Keratinocyte (primary cell): ENCODE measurements around the gene OTUD5.

Experiments used
- EZH2 ChIP-seq: IDR thresholded peaks from one replicate; pipeline ENCODE4 v1.6.1; 2012; ENCODE audit warnings: inconsistent platforms, mild to moderate bottlenecking, low read length, moderate library complexity
- TF ChIP-seq, protein P1 (sequence below), 3 experiments: IDR thresholded peaks in 1 of 3; conservative IDR thresholded peaks in 1 of 3; optimal IDR thresholded peaks in 1 of 3; 2 replicates in 2 of 3; 3 replicates in 1 of 3; pipeline versions ENCODE3 to v1.5.1; 2011; ENCODE audit warnings: low read length in 3 of 3, mild to moderate bottlenecking in 3 of 3, moderate library complexity in 2 of 3, control low read depth in 1 of 3, inconsistent platforms in 1 of 3; ENCODE audit not compliant: insufficient read depth in 2 of 3; ENCODE audit errors: extremely low read depth in 1 of 3

DNA sequence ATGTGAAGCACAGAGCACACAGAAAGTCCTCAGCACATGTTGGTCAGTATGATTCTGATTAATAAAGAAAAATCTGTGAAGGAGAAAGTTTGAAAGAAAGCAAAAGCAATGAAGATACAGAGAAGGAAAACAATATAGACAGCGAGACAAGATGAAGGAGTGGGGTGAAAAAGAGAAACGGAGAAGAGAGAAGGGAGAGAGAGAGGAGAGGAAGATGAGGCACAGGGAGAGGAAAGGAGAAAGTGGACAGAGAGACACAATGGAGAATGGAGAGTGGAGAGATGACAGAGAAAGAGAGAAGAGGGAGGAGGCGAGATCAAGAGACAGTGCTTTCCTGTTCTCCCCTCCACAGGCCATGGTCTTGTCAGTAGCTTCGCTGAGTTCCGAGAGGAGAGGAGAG, 18.1 kb upstream of the OTUD5 start:
- TF ChIP-seq, protein P1, sequence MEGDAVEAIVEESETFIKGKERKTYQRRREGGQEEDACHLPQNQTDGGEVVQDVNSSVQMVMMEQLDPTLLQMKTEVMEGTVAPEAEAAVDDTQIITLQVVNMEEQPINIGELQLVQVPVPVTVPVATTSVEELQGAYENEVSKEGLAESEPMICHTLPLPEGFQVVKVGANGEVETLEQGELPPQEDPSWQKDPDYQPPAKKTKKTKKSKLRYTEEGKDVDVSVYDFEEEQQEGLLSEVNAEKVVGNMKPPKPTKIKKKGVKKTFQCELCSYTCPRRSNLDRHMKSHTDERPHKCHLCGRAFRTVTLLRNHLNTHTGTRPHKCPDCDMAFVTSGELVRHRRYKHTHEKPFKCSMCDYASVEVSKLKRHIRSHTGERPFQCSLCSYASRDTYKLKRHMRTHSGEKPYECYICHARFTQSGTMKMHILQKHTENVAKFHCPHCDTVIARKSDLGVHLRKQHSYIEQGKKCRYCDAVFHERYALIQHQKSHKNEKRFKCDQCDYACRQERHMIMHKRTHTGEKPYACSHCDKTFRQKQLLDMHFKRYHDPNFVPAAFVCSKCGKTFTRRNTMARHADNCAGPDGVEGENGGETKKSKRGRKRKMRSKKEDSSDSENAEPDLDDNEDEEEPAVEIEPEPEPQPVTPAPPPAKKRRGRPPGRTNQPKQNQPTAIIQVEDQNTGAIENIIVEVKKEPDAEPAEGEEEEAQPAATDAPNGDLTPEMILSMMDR (optimal IDR thresholded peaks at IDR 0.05 in 1 of 3, IDR thresholded peaks at IDR 0.05 in 1 of 3, conservative IDR thresholded peaks at IDR 0.05 in 1 of 3; ENCODE audit: extremely low read depth in 1 of 3, insufficient read depth in 2 of 3, low read length in 3 of 3): no peak
- TF ChIP-seq EZH2: no peak
